ENCODE results near the gene RHOC.

The RHOC gene

DNA sequence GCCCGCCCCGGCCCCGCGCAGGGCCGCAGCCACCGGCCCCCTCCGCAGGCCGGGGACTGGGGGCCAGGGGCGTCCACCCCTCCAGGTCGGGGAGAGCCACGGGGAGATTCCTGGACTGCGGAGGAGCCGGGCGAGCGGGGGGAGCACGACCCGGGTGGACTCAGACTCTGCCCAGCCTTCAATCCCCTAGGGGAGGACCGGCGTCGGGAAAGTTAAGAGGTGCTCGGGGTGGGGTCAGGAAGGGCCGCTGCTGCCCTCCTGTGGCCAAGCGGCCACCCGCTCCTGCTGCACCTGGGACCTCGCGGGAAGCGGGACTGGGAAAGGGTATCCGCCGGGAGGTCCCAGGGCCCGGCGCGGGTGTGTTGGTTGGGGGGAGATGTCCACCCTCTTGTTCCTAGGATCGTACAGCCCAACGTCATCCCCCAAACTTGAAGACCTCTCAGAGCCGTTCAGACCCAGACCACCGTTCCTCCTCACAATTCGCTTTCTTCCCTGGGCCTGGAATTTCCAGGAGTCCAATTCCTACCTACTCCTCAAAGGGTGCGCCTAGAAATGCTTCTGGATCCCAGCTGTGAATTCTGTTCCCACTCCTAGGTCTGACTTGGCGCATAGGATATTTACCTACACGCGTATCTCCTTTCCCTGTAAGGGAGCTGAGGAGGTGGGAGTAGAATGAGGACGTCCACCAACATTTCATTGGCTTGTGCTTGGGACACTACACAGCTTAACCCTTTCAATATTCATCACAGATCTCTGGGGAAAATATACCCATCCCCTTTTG is 484 bp upstream of the RHOC start (continued):
- TF ChIP-seq, protein P1, sequence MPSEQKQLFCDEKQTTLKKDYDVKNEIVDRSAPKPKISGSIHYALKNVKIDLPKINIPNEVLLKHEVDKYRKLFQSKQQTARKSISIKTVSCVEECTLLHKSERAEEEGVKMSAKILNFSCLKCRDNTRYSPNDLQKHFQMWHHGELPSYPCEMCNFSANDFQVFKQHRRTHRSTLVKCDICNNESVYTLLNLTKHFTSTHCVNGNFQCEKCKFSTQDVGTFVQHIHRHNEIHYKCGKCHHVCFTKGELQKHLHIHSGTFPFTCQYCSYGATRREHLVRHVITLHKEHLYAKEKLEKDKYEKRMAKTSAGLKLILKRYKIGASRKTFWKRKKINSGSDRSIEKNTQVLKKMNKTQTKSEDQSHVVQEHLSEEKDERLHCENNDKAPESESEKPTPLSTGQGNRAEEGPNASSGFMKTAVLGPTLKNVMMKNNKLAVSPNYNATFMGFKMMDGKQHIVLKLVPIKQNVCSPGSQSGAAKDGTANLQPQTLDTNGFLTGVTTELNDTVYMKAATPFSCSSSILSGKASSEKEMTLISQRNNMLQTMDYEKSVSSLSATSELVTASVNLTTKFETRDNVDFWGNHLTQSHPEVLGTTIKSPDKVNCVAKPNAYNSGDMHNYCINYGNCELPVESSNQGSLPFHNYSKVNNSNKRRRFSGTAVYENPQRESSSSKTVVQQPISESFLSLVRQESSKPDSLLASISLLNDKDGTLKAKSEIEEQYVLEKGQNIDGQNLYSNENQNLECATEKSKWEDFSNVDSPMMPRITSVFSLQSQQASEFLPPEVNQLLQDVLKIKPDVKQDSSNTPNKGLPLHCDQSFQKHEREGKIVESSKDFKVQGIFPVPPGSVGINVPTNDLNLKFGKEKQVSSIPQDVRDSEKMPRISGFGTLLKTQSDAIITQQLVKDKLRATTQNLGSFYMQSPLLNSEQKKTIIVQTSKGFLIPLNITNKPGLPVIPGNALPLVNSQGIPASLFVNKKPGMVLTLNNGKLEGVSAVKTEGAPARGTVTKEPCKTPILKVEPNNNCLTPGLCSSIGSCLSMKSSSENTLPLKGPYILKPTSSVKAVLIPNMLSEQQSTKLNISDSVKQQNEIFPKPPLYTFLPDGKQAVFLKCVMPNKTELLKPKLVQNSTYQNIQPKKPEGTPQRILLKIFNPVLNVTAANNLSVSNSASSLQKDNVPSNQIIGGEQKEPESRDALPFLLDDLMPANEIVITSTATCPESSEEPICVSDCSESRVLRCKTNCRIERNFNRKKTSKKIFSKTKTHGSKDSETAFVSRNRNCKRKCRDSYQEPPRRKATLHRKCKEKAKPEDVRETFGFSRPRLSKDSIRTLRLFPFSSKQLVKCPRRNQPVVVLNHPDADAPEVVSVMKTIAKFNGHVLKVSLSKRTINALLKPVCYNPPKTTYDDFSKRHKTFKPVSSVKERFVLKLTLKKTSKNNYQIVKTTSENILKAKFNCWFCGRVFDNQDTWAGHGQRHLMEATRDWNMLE (tag by site-specific recombination; conservative IDR thresholded peaks at IDR 0.05; ENCODE audit: low read depth): peak; percentile 35; the same call in 1 of the 2 replicates
- TF ChIP-seq ZNF660 (tag by site-specific recombination; IDR thresholded peaks at IDR 0.05) (peak; percentile 42; the same call in 1 of the 2 replicates), KLF10 (tag by site-specific recombination; IDR thresholded peaks at IDR 0.05) (peak; percentile 35; the same call in 1 of the 2 replicates), ZNF350 (tag by site-specific recombination; IDR thresholded peaks at IDR 0.05) (no peak), ZNF521 (tag by site-specific recombination; IDR thresholded peaks at IDR 0.05) (no peak), WT1 (tag by site-specific recombination; IDR thresholded peaks at IDR 0.05) (peak; percentile 57), ZNF76 (tag by site-specific recombination; IDR thresholded peaks at IDR 0.05; ENCODE audit: borderline replicate concordance, low read depth) (no peak), ZSCAN16 (tag by site-specific recombination; IDR thresholded peaks at IDR 0.05) (no peak), ZNF202 (tag by site-specific recombination; IDR thresholded peaks at IDR 0.05; ENCODE audit: borderline replicate concordance) (no peak), KLF16 (tag by site-specific recombination; IDR thresholded peaks at IDR 0.05) (peak; percentile 78), ZNF416 (tag by site-specific recombination; IDR thresholded peaks at IDR 0.05) (no peak), ZNF138 (tag by site-specific recombination; IDR thresholded peaks at IDR 0.05; ENCODE audit: borderline replicate concordance) (no peak), ZNF175 (tag by site-specific recombination; IDR thresholded peaks at IDR 0.05) (no peak), ZNF274 (IDR thresholded peaks at IDR 0.05; ENCODE audit: low read length) (no peak), ZNF274 (tag by site-specific recombination; IDR thresholded peaks at IDR 0.05; ENCODE audit: borderline replicate concordance) (no peak), SCRT2 (tag by site-specific recombination; IDR thresholded peaks at IDR 0.05) (0 out of 2 replicates have a peak, but pooled peaks have one; percentile 23)
- TF ChIP-seq, protein P2, sequence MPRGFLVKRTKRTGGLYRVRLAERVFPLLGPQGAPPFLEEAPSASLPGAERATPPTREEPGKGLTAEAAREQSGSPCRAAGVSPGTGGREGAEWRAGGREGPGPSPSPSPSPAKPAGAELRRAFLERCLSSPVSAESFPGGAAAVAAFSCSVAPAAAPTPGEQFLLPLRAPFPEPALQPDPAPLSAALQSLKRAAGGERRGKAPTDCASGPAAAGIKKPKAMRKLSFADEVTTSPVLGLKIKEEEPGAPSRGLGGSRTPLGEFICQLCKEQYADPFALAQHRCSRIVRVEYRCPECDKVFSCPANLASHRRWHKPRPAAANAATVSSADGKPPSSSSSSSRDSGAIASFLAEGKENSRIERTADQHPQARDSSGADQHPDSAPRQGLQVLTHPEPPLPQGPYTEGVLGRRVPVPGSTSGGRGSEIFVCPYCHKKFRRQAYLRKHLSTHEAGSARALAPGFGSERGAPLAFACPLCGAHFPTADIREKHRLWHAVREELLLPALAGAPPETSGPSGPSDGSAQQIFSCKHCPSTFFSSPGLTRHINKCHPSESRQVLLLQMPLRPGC (tag by site-specific recombination; IDR thresholded peaks at IDR 0.05): 0 out of 2 replicates have a peak, but pooled peaks have one; percentile 45
- TF ChIP-seq, protein P3, sequence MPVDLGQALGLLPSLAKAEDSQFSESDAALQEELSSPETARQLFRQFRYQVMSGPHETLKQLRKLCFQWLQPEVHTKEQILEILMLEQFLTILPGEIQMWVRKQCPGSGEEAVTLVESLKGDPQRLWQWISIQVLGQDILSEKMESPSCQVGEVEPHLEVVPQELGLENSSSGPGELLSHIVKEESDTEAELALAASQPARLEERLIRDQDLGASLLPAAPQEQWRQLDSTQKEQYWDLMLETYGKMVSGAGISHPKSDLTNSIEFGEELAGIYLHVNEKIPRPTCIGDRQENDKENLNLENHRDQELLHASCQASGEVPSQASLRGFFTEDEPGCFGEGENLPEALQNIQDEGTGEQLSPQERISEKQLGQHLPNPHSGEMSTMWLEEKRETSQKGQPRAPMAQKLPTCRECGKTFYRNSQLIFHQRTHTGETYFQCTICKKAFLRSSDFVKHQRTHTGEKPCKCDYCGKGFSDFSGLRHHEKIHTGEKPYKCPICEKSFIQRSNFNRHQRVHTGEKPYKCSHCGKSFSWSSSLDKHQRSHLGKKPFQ (tag by site-specific recombination; IDR thresholded peaks at IDR 0.05): 0 out of 2 replicates have a peak, but pooled peaks have one; percentile 11
- TF ChIP-seq, protein P4, sequence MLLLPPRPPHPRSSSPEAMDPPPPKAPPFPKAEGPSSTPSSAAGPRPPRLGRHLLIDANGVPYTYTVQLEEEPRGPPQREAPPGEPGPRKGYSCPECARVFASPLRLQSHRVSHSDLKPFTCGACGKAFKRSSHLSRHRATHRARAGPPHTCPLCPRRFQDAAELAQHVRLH (tag by site-specific recombination; IDR thresholded peaks at IDR 0.05): peak; percentile 72; the same call in 1 of the 2 replicates
- TF ChIP-seq, protein P5, sequence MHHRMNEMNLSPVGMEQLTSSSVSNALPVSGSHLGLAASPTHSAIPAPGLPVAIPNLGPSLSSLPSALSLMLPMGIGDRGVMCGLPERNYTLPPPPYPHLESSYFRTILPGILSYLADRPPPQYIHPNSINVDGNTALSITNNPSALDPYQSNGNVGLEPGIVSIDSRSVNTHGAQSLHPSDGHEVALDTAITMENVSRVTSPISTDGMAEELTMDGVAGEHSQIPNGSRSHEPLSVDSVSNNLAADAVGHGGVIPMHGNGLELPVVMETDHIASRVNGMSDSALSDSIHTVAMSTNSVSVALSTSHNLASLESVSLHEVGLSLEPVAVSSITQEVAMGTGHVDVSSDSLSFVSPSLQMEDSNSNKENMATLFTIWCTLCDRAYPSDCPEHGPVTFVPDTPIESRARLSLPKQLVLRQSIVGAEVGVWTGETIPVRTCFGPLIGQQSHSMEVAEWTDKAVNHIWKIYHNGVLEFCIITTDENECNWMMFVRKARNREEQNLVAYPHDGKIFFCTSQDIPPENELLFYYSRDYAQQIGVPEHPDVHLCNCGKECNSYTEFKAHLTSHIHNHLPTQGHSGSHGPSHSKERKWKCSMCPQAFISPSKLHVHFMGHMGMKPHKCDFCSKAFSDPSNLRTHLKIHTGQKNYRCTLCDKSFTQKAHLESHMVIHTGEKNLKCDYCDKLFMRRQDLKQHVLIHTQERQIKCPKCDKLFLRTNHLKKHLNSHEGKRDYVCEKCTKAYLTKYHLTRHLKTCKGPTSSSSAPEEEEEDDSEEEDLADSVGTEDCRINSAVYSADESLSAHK (tag by site-specific recombination; IDR thresholded peaks at IDR 0.05): no peak; the same call in 1 of the 2 replicates
- TF ChIP-seq, protein P6, sequence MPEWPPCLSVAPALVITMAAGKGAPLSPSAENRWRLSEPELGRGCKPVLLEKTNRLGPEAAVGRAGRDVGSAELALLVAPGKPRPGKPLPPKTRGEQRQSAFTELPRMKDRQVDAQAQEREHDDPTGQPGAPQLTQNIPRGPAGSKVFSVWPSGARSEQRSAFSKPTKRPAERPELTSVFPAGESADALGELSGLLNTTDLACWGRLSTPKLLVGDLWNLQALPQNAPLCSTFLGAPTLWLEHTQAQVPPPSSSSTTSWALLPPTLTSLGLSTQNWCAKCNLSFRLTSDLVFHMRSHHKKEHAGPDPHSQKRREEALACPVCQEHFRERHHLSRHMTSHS (tag by site-specific recombination; IDR thresholded peaks at IDR 0.05): no peak
- TF ChIP-seq, protein P7, sequence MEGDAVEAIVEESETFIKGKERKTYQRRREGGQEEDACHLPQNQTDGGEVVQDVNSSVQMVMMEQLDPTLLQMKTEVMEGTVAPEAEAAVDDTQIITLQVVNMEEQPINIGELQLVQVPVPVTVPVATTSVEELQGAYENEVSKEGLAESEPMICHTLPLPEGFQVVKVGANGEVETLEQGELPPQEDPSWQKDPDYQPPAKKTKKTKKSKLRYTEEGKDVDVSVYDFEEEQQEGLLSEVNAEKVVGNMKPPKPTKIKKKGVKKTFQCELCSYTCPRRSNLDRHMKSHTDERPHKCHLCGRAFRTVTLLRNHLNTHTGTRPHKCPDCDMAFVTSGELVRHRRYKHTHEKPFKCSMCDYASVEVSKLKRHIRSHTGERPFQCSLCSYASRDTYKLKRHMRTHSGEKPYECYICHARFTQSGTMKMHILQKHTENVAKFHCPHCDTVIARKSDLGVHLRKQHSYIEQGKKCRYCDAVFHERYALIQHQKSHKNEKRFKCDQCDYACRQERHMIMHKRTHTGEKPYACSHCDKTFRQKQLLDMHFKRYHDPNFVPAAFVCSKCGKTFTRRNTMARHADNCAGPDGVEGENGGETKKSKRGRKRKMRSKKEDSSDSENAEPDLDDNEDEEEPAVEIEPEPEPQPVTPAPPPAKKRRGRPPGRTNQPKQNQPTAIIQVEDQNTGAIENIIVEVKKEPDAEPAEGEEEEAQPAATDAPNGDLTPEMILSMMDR (tag by site-specific recombination; IDR thresholded peaks at IDR 0.05): peak; percentile 97

Measured in HEK293 (cell line).